ENCODE measurements around the gene APLP2. TPM values are rescaled to one million over a fixed set of nuclear protein-coding genes. Genes with fewer than 3 reads are reported as not detected.

The APLP2 gene
- total and polyA plus RNA-seq, 2 of the 4 experiments (the other 2 are of a cell fraction), result 127 to 235 TPM

- Histone ChIP-seq H3K9me3 (ENCODE audit: control insufficient read depth, insufficient read depth, low read length) (no peaks in the 10 kb centered on the region), H2AFZ (replicated peaks; ENCODE audit: low read length, poor library complexity) (peak overlapping the region; percentile 95), H3K9me1 (ENCODE audit: insufficient read depth, low read length) (peaks cover 6% of the 10 kb centered on the region; the same call in 1 of the 2 replicates), H3K4ac (ENCODE audit: low read depth, low read length) (peak overlapping the region; percentile 64), H4K20me1 (ENCODE audit: insufficient read depth, low read length) (peaks cover 20% of the 10 kb centered on the region), H3K4me2 (ENCODE audit: low read depth, low read length) (peak overlapping the region; percentile 85), H4K8ac (ENCODE audit: low read depth in 2 of 2, low read length in 2 of 2) (peak overlapping the region; percentile 79 to 91), H3K4me1 (ENCODE audit: control insufficient read depth, insufficient read depth, low read length) (peaks cover 4% of the 10 kb centered on the region; the same call in 1 of the 2 replicates), H3K23ac (ENCODE audit: low read depth, low read length) (peak overlapping the region; percentile 61), H2BK120ac (ENCODE audit: low read depth, low read length) (peak overlapping the region; percentile 35), H3K14ac (replicated peaks; ENCODE audit: low read depth, low read length) (peak overlapping the region; percentile 69), H3K18ac (ENCODE audit: low read depth, low read length) (peak overlapping the region; percentile 62), H2BK15ac (ENCODE audit: low read depth, low read length) (peak overlapping the region; percentile 39; the same call in 1 of the 3 replicates), H3K9ac (ENCODE audit: low read depth, low read length) (peak overlapping the region; percentile 85), H3K36me3 (ENCODE audit: control insufficient read depth, insufficient read depth, low read length) (no peaks in the 10 kb centered on the region), H3K4me3 (ENCODE audit: insufficient read depth, low read depth, low read length) (peak overlapping the region; percentile 69), H3K27me3 (ENCODE audit: control insufficient read depth, insufficient read depth, low read length) (peaks cover 7% of the 10 kb centered on the region), H2BK20ac (ENCODE audit: low read depth, low read length) (no peak overlapping the region), H3K56ac (ENCODE audit: extremely low read depth, insufficient read depth, low read length) (peak overlapping the region; percentile 60), H3K27ac (ENCODE audit: insufficient read depth, low read length) (peak overlapping the region; percentile 95), H2AK9ac (replicated peaks; ENCODE audit: low read depth, low read length, poor library complexity) (peak overlapping the region; percentile 2), H2BK5ac (ENCODE audit: low read depth, low read length, poor library complexity, severe bottlenecking) (peak overlapping the region; percentile 68), H4K5ac (ENCODE audit: low read depth, low read length) (peak overlapping the region; percentile 80), H2AK5ac (ENCODE audit: low read depth, low read length) (no peak overlapping the region), H3K79me1 (ENCODE audit: low read depth in 1 of 2, low read length in 2 of 2) (peaks cover 12 to 22% of the 10 kb centered on the region in 2 experiments), H4K91ac (ENCODE audit: insufficient read depth, low read depth, low read length) (peak overlapping the region; percentile 53)
- dilution Hi-C loops (cut with HindIII; ENCODE audit: low sequenced_read_pairs, unreplicated experiment), result no loop called here
- ChIA-PET CTCF (no interaction called here), POLR2A (ENCODE audit: unreplicated experiment) (no interaction called here)
- in situ Hi-C loops (cut with MboI; ENCODE audit: low sequenced_read_pairs), result no loop called here
- intact Hi-C loops (cut with micrococcal nuclease), result loop anchor here (1.0 kb wide), 2 partner anchors 45 to 66 kb away; no protein-coding TSS in a partner anchor
- no CpG with 5 or more reads among the region's 53 CpGs for WGBS, 2 experiments (ENCODE audit: extremely low coverage in 2 of 2, insufficient read length in 1 of 2)
- DNase-seq, result peak; percentile 80
- no TSS peak for BruUV-seq (replicated peaks)
- ATAC-seq (ENCODE audit: low read depth), result peak; percentile 66
- TF ChIP-seq POLR2A (IDR thresholded peaks at IDR 0.05; ENCODE audit: low read depth, low read length) (no peak), MXI1 (IDR thresholded peaks at IDR 0.05; ENCODE audit: borderline replicate concordance, low read depth, low read length) (peak; percentile 28; the same call in 1 of the 2 replicates), CTCF (conservative IDR thresholded peaks at IDR 0.05; ENCODE audit: low read depth, low read length) (0 out of 2 replicates have a peak, but pooled peaks have one; percentile 12)
Measured at GRCh38 chr11:130068986-130069658, 572 bp upstream of the APLP2 start.
